SKM-1 treated with dmso at 0.1 percent for 144 hours (cell line): ENCODE results near the gene SLC30A7.

ENCODE experiments used
- DNase-seq: peaks from one replicate; lab custom pipeline; 2025; ENCODE audit not compliant: unreplicated experiment; lab: John Stamatoyannopoulos, UW

The SLC30A7 gene

GRCh38 chr1:101025283-101025656 lies 129.4 kb downstream of the SLC30A7 start:
- no peak for DNase-seq

- DNase-seq, result peak; percentile 79
Observed at GRCh38 chr1:101025657-101026429, 130.0 kb downstream of the SLC30A7 start, which contains the start of gene DPH5. DPH5 (minus strand) TSS chr1:101025784; CDS start chr1:101025443, 341 bp downstream.

- DNase-seq, result no peak
Observed at GRCh38 chr1:101026430-101026788, 130.5 kb downstream of the SLC30A7 start.

GRCh38 chr1:101027194-101027772 lies 131.4 kb downstream of the SLC30A7 start:
- DNase-seq, result no peak

GRCh38 chr1:101028466-101028865 lies 132.6 kb downstream of the SLC30A7 start:
- no peak for DNase-seq

GRCh38 chr1:101029184-101029583 lies 133.3 kb downstream of the SLC30A7 start:
- DNase-seq, result no peak

GRCh38 chr1:101030881-101031280 lies 135.0 kb downstream of the SLC30A7 start:
- no peak for DNase-seq
